LNCaP clone FGC (cell line): Measurements from ENCODE around the gene ELP1.

ENCODE experiments used
- DNase-seq: peaks from one replicate; pipeline ENCODE4 v3.0.0-alpha.2; 2011; ENCODE audit warnings: low read depth
- H3K4me3 ChIP-seq: 2 replicates; pipeline ENCODE4 v1.5.1; 2011; ENCODE audit warnings: mild to moderate bottlenecking, low read depth, low read length, control low read depth
- TF ChIP-seq, protein P1 (sequence below): IDR thresholded peaks from 2 replicates; pipeline ENCODE4 v1.5.1; 2012; ENCODE audit warnings: mild to moderate bottlenecking; ENCODE audit not compliant: control insufficient read depth, insufficient read depth; ENCODE audit errors: extremely low read depth

The ELP1 gene

DNA sequence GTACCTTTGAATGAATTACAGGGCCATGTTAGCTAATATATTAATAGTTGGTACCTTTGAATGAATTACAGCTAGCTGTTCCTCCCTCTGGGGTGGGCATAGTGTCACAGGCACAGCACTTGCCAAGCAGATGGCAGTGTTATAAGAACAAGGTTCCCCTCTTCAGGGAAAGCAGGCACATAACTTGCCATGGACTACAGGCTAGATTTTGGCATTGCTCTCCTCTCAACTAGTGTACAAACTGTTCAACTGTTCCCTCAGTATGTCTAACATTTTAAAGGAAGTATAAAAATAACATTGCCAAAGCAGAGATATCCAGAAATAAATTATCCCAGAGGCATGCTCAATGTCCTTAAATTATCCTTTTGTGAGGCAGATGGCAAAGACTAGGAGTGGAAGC is 34.0 kb upstream of the ELP1 start:
- H3K4me3 ChIP-seq, result no peak overlapping the region
- no peak for DNase-seq
- TF ChIP-seq, protein P1, sequence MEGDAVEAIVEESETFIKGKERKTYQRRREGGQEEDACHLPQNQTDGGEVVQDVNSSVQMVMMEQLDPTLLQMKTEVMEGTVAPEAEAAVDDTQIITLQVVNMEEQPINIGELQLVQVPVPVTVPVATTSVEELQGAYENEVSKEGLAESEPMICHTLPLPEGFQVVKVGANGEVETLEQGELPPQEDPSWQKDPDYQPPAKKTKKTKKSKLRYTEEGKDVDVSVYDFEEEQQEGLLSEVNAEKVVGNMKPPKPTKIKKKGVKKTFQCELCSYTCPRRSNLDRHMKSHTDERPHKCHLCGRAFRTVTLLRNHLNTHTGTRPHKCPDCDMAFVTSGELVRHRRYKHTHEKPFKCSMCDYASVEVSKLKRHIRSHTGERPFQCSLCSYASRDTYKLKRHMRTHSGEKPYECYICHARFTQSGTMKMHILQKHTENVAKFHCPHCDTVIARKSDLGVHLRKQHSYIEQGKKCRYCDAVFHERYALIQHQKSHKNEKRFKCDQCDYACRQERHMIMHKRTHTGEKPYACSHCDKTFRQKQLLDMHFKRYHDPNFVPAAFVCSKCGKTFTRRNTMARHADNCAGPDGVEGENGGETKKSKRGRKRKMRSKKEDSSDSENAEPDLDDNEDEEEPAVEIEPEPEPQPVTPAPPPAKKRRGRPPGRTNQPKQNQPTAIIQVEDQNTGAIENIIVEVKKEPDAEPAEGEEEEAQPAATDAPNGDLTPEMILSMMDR, result no peak

DNA sequence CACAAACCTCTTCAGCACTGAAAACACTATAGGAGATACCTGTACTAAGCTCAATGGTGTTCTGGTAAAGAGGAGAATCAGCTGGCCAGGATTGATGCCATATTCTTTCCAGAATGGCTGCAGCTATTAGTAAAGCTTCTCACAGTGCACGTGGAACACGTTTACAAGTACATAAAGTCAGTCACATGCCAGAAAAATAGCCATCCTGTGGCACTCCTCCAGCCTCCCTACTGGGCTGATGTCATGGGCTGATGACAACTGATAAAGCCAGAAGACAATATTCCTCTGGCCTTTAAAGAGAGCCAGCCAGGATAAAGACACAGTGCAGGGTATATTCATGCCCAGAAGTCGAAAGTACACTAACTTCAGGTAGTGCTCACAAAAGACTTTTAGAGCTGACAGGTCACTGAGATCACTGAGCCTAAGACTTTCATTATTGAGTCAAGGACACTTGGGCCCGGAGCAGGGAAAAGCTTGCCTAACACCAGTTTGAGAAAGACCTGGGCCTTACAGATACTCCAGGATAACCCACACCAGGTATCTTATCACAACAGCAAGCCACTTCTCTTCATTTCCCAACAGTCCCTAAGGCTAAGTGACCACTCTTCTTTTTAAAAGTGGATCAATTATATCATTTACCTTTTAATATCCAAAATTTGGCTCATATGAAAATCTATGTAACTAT is 29.7 kb upstream of the ELP1 start:
- no peak overlapping the region for H3K4me3 ChIP-seq
- TF ChIP-seq, protein P1, result no peak
- peak; percentile 97 for DNase-seq

DNA sequence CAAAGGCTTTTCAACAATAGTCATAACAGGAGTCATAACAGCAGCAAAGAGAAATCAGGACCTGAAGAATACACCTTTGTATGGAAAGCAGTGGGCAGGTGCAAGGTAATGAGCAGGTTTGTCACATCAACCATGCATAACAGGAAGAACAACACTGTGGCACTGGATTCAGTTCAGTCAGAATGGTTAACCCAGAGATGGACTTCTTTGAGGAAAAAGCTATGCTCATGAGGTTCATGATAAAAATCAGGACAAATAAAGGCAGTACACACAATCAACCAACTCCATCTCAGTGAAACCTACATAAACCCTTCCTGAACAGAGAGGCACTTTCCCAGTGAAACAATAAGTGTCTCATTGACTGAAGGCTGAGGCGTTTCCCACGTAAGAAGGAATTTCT is 27.2 kb upstream of the ELP1 start:
- no peak overlapping the region for H3K4me3 ChIP-seq
- peak; percentile 82 for DNase-seq
- TF ChIP-seq, protein P1, result no peak

DNA sequence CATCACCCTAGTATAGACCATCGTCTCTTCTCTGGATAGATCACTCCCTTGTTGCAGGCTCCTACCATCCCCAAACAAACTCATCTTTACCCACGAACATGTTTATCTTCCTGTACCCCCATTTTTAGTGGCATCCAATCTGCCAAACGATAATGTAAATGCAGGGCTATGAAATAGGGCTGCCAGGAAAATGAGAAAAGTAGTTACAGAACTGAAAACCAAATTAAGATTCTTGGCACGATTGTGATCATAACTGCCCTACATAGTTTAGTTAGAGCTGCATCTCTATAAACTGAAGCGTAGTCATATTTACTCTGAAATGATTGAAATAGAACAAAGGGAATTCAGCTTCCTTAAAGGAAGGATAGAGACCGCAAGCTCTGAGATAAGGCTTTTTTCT is 26.4 kb upstream of the ELP1 start:
- TF ChIP-seq, protein P1, result no peak
- no peak for DNase-seq
- H3K4me3 ChIP-seq, result no peak overlapping the region

DNA sequence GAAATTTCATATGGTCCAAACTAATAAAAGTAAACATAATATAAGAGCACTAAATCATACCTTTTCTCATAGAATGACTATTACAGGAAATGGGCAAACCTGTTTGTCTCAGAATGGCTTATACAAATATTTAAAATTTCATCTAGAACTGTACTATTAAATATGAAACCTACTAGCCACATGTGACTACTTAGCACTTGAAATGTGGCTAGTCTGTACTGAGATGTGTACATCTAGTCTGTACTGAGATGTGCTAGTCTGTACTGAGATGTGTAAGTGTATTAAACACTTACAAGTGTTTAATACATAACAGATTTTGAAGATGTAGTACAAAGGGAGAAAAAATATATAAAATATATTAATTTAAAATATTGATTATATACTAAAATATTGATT is 22.7 kb upstream of the ELP1 start:
- TF ChIP-seq, protein P1, result no peak
- no peak overlapping the region for H3K4me3 ChIP-seq
- peak; percentile 80 for DNase-seq

DNA sequence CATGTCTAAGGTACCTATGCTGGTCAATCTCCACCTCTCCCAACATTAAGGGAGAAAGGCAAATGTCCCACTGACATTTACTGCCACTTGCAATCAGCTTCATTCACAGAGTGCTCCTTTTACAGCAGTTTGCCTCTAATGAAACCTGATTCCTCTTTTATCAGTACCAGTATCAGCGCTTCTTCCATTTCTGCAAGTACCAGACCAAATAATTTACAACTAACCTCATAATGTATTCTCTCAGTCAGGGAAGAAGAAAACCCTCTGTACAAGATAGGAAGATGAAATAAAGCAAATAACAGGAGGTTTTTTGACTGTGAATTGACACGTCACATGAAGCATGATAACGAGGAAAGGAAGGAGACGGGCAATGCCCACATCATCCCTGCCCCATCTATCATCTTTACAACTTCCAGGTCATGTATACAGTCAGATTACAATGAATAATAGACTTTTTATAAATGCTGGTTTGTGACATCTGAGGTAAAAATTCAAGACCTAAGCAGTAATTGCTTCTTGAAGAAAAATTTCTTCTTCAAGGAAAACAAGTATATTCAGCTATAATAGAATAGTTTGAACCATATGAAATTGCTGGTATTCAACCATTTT is 22.2 kb upstream of the ELP1 start:
- TF ChIP-seq, protein P1, result no peak
- DNase-seq, result peak; percentile 43
- no peak overlapping the region for H3K4me3 ChIP-seq
